Esophagus (tissue), 2 donors: ENCODE results near the gene TMEM181. TPM values are rescaled to one million over a fixed set of nuclear protein-coding genes. Genes with fewer than 3 reads are reported as not detected.
A peak's percentile ranks its signal among the peaks of the same experiment; 100 is the strongest.

Experiments
- H3K27ac ChIP-seq, 2 donors: one replicate each; pipeline ENCODE4 v1.5.1; 2013; ENCODE audit warnings: low read depth in 2 of 2, mild to moderate bottlenecking in 2 of 2, inconsistent platforms in 1 of 2, low read length in 1 of 2, moderate library complexity in 1 of 2
- H3K27me3 ChIP-seq, 2 donors: one replicate each; pipeline ENCODE4 v1.6.1; 2013; ENCODE audit warnings: low read length in 2 of 2, control low read depth in 1 of 2, mild to moderate bottlenecking in 1 of 2; ENCODE audit not compliant: insufficient read depth in 2 of 2, control insufficient read depth in 1 of 2
- H3K36me3 ChIP-seq, 2 donors: one replicate each; pipeline ENCODE4 v1.6.1; 2013; ENCODE audit warnings: low read length in 1 of 2; ENCODE audit not compliant: control insufficient read depth in 2 of 2, insufficient read depth in 2 of 2
- H3K4me1 ChIP-seq, 2 donors: one replicate each; pipeline ENCODE4 v1.6.1; 2013; ENCODE audit warnings: low read length in 1 of 2; ENCODE audit not compliant: control insufficient read depth in 2 of 2, insufficient read depth in 2 of 2
- H3K4me3 ChIP-seq, 2 donors: one replicate each; pipeline ENCODE4 v1.5.1; 2013; ENCODE audit warnings: low read length in 2 of 2, mild to moderate bottlenecking in 2 of 2, low read depth in 1 of 2, moderate library complexity in 1 of 2
- H3K9me3 ChIP-seq, 2 donors: one replicate each; pipeline ENCODE4 v1.6.1; 2013; ENCODE audit warnings: mild to moderate bottlenecking in 2 of 2, low read depth in 1 of 2, low read length in 1 of 2, moderate library complexity in 1 of 2; ENCODE audit not compliant: control insufficient read depth in 2 of 2, insufficient read depth in 1 of 2
- WGBS, 2 donors: extraction: QIAGEN DNeasy Blood & Tissue Kit; methylation state at CpG; one replicate each; pipeline ENCODE4 v1.1.7; 2013; 5-methylcytosine and 5-hydroxymethylcytosine counted together
- polyA plus RNA-seq, 2 donors: library from polyadenylated mRNA; stranded (reverse); fragments of 200-250 nt; gene quantifications; one replicate each; pipeline ENCODE4 v1.2.3, GENCODE V29; 2013
- donor health status: healthy with polysubstance abuse.
- donor health status: Bipolar disorder and iron deficiency.

The TMEM181 gene
- polyA plus RNA-seq, 2 donors: 7.9 to 9.3 TPM

- no peaks in the 10 kb centered on the region for H3K36me3 ChIP-seq
- H3K27ac ChIP-seq: peak overlapping the region; percentile 52 to 65
- no peaks in the 10 kb centered on the region for H3K9me3 ChIP-seq
- H3K4me3 ChIP-seq: peak overlapping the region; percentile 93 to 96
- WGBS, 2 donors: 43 to 44% methylated on average over 14 of the region's 14 CpGs
- no peaks in the 10 kb centered on the region for H3K27me3 ChIP-seq
- H3K4me1 ChIP-seq: peaks cover 3 to 4% of the 10 kb centered on the region in 2 donors
Observed at GRCh38 chr6:158559338-158559894, 475 bp upstream of the TMEM181 start.

- H3K4me1 ChIP-seq: peaks cover 3 to 4% of the 10 kb centered on the region in 2 donors
- H3K36me3 ChIP-seq: peaks cover 0 to 3% of the 10 kb centered on the region in 2 donors
- H3K27ac ChIP-seq: peak overlapping the region; percentile 89 to 91
- 4 to 5% methylated on average over 19 of the region's 19 CpGs for WGBS, 2 donors
- no peaks in the 10 kb centered on the region for H3K9me3 ChIP-seq
- H3K4me3 ChIP-seq: peak overlapping the region; percentile 93 to 96
- H3K27me3 ChIP-seq: no peaks in the 10 kb centered on the region
Observed at GRCh38 chr6:158560836-158561320, 987 bp downstream of the TMEM181 start.

- Histone ChIP-seq H3K36me3 (peaks cover 0 to 3% of the 10 kb centered on the region in 2 donors), H3K4me1 (peaks cover 3 to 6% of the 10 kb centered on the region in 2 donors), H3K27me3 (no peaks in the 10 kb centered on the region), H3K27ac (no peak overlapping the region), H3K9me3 (no peaks in the 10 kb centered on the region), H3K4me3 (peak overlapping the region in 1 of 2 donors; percentile 96)
- 56 to 68% methylated on average over 14 of the region's 14 CpGs for WGBS, 2 donors
Observed at GRCh38 chr6:158561321-158561884, 1.5 kb downstream of the TMEM181 start.

GRCh38 chr6:158561938-158562337 is 2.0 kb downstream of the TMEM181 start:
- H3K4me3 ChIP-seq: no peak overlapping the region
- peaks cover 0 to 3% of the 10 kb centered on the region in 2 donors for H3K36me3 ChIP-seq
- no peaks in the 10 kb centered on the region for H3K27me3 ChIP-seq
- 70 to 84% methylated on average over 8 of the region's 8 CpGs for WGBS, 2 donors
- no peaks in the 10 kb centered on the region for H3K9me3 ChIP-seq
- H3K4me1 ChIP-seq: peaks cover 3 to 6% of the 10 kb centered on the region in 2 donors
- no peak overlapping the region for H3K27ac ChIP-seq

GRCh38 chr6:158564243-158565121 is 4.6 kb downstream of the TMEM181 start:
- H3K4me3 ChIP-seq: no peak overlapping the region
- WGBS, 2 donors: 86 to 88% methylated on average over 16 of the region's 16 CpGs
- H3K27me3 ChIP-seq: no peaks in the 10 kb centered on the region
- peaks cover 8 to 23% of the 10 kb centered on the region in 2 donors for H3K4me1 ChIP-seq
- no peaks in the 10 kb centered on the region for H3K9me3 ChIP-seq
- peaks cover 0 to 3% of the 10 kb centered on the region in 2 donors for H3K36me3 ChIP-seq
- no peak overlapping the region for H3K27ac ChIP-seq

GRCh38 chr6:158565122-158565429 is 5.2 kb downstream of the TMEM181 start:
- WGBS, 2 donors: 84 to 87% methylated on average over 9 of the region's 9 CpGs
- H3K36me3 ChIP-seq: peaks cover 0 to 3% of the 10 kb centered on the region in 2 donors
- H3K9me3 ChIP-seq: no peaks in the 10 kb centered on the region
- no peak overlapping the region for H3K4me3 ChIP-seq
- peaks cover 8 to 23% of the 10 kb centered on the region in 2 donors for H3K4me1 ChIP-seq
- H3K27me3 ChIP-seq: no peaks in the 10 kb centered on the region
- H3K27ac ChIP-seq: no peak overlapping the region

- no peak overlapping the region for H3K27ac ChIP-seq
- H3K4me1 ChIP-seq: peaks cover 8 to 23% of the 10 kb centered on the region in 2 donors
- WGBS, 2 donors: 85 to 88% methylated on average over 14 of the region's 14 CpGs
- no peaks in the 10 kb centered on the region for H3K9me3 ChIP-seq
- no peaks in the 10 kb centered on the region for H3K27me3 ChIP-seq
- H3K36me3 ChIP-seq: peaks cover 0 to 3% of the 10 kb centered on the region in 2 donors
- H3K4me3 ChIP-seq: no peak overlapping the region
Observed at GRCh38 chr6:158565482-158566040, 5.7 kb downstream of the TMEM181 start.

DNA sequence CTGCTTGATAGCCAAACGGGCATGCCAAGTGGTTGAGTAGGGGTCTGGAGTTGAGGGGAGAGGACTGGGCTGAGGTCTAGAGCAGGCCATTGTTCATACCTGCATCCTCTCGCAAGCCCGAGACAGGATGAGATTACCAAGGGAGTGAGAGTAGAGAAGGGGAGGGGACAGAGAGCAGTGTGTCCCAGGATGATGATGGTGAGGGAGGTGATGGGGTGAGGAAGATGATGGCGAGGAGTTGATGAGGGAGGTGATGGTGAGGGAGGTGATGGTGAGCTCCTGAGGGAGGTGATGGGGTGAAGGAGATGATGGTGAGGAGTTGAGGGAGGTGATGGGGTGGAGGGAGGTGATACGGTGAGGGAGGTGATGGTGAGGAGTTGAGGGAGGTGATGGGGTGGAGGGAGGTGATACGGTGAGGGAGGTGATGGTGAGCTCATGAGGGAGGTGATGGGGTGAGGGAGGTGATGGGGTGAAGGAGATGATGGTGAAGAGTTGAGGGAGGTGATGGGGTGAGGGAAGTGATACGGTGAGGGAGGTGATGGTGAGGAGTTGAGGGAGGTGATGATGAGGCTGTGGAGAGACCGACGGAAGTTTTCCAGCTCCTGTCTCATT is 6.4 kb downstream of the TMEM181 start:
- H3K9me3 ChIP-seq: no peaks in the 10 kb centered on the region

GRCh38 chr6:158567152-158567551 is 7.3 kb downstream of the TMEM181 start:
- peaks cover 0 to 7% of the 10 kb centered on the region in 2 donors for H3K36me3 ChIP-seq
- 88% methylated on average over 10 of the region's 10 CpGs for WGBS, 2 donors
- H3K9me3 ChIP-seq: no peaks in the 10 kb centered on the region
- H3K4me3 ChIP-seq: no peak overlapping the region
- H3K27ac ChIP-seq: peak overlapping the region; percentile 42 to 69
- H3K4me1 ChIP-seq: peaks cover 14 to 28% of the 10 kb centered on the region in 2 donors
- no peaks in the 10 kb centered on the region for H3K27me3 ChIP-seq

More for the DNA sequence above, 6.4 kb downstream of the TMEM181 start:
- Histone ChIP-seq H3K4me3 (no peak overlapping the region), H3K36me3 (peaks cover 0 to 3% of the 10 kb centered on the region in 2 donors), H3K27me3 (no peaks in the 10 kb centered on the region), H3K27ac (no peak overlapping the region), H3K4me1 (peaks cover 8 to 21% of the 10 kb centered on the region in 2 donors)
- 94 to 95% methylated on average over 9 of the region's 9 CpGs for WGBS, 2 donors
